Right lung (tissue), 5 donors: Measurements from ENCODE around the gene ARID5B. TPM values are rescaled to one million over a fixed set of nuclear protein-coding genes. Genes with fewer than 3 reads are reported as not detected.

Source experiments
- DNase-seq, 2 donors: peaks; one replicate each; pipeline ENCODE4 v3.0.0-alpha.2; 2013
- polyA plus RNA-seq, 5 donors: library from polyadenylated mRNA; unstranded; fragments of 120-200 nt; gene quantifications; one replicate each; pipeline versions ENCODE4 v1.2.1 to v1.2.3, GENCODE V29; 2013; ENCODE audit warnings: inconsistent platforms in 1 of 5, low replicate concordance in 1 of 5; ENCODE audit not compliant: insufficient read length in 5 of 5, insufficient read depth in 1 of 5

Gene ARID5B
- polyA plus RNA-seq, 5 donors, result 27.9 to 49.2 (median 43.8) TPM

DNA sequence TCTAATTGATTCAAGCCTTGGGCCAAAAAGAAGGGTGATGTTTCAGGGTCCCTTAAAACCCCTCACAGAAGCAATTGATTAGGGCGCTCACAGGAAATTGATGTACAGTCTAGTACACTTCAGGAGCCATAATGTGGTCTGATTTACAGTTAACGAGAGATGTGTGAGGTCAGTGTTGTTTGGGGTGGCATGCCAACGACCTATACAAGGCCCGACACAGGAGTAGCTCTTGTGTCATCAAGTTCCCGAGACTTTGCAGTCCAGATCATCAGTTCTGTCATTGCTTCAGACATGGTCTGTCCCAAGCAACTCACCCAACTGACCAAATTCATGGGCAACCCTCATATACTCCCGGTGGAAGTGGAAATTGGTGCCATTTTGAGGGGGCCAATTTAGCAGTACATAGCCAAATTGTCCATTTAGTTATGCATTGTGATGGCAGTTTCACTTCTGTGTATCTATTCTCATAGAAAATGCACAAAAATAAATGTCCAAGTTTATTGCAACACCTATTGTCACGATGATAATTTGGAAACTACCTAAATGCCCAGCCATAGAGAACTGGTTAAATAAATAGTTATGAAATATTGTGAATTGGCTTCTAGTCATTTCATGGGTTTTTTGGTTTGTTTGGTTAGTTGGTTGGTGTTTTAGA lies 18.0 kb upstream of the ARID5B start:
- no peak for DNase-seq

DNA sequence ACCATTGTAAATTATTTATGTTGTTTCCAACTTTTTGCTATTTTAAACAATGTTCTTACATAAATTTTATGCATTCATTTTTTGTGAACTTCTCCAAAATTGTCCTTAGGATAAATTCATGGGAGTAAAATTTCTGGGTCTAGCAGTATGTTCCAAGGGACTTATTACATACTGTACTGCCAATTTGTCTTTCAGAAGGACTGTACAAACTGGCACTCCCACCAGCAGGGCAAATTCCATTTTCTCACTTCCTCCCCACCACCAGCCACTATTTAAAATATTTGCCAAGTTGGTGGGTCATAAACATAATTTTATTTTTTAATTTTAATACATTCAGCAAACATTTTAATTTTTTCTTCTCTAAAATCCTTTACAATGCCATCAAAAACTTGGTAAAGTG lies 13.7 kb upstream of the ARID5B start:
- no peak for DNase-seq

DNA sequence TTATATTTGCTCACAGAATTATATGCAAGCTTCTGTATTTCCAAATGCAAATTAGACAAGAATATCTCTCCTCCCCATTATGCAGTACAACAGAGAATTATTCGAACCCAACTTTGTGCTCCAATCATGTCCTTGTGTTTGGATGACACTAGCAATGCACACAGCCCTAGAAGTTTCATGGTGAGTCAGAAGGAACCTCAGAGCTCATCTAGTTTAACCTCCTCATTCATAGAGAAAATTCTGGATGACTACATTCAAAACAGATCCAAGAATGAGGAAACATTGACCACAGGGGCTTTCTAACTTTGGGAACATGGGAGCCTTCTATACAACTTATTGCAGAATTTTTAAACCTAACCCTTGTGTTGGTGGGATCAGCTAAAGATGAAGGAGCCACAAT lies 12.8 kb upstream of the ARID5B start:
- DNase-seq, result no peak

DNA sequence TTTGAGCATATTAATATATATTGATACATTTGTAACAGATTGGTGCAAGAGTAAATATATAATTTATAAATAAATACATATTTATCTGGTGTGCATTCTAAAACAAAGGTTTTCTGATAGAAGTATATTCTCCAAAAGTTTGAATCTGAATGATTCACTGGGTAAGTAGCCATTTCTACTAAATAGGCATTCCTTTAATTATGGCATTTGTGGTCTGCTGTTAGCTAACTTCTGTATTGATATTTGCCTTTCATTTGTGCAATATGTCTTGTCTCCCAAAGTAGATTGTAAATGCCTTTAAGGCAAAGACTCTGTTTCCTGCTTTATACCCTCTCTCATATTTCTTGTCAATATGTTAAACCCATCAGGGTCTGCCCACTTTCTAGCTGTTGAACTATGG lies 11.1 kb upstream of the ARID5B start:
- DNase-seq, result no peak

DNA sequence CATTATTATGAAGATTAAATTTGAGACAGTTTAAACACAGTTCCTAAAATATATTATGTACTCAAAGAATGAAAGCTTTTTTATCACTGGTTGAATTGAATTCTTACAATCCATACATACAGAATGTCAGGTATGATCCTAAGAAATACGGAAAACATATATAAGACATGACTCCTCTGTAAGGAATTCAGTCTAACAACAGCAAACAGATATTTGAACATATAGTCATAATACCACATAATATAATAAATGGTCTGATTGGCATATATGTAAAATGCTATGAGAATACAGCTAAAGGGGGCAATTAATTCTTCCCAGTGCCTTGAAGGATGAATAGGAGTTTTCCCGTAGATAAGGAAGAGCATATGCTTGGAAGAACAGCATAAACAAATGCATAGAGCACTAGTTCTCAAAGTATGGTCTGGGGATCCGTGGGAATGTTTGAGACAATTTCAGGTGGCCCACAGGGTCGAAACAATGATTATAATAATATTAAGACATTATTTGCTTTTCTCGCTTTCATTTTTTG lies 10.6 kb upstream of the ARID5B start:
- DNase-seq, result no peak

DNA sequence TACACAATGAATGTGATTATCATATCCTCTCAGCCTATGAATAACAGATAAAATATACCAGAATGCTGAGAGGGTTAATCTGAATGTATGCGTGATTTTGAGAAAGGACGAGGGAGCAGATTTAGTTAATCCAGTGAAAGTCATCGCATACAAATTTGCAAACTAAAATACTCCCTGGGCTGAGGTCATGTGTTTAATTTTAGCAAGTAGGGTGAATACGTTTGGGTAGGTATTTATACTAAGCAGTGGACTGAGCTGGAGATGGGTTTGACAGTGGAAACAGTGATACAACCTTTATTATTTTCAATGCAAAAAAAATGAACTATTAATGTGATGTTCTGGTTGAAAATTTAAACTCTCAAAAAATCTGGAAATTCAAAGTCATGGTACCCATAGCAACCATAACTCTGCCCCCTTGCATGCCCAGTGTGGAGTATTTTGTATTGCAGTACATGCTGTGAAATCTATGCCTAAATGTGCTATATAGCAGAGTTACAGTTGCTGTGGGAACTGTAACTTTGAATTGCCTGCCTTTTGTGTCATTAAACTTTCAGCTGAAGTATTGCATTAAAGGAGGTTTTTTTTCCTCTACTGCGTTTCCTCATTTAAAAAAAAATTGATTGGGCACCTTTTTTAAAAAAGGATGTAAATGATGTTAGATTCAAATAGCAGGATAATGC lies 9.5 kb upstream of the ARID5B start:
- DNase-seq, result no peak

DNA sequence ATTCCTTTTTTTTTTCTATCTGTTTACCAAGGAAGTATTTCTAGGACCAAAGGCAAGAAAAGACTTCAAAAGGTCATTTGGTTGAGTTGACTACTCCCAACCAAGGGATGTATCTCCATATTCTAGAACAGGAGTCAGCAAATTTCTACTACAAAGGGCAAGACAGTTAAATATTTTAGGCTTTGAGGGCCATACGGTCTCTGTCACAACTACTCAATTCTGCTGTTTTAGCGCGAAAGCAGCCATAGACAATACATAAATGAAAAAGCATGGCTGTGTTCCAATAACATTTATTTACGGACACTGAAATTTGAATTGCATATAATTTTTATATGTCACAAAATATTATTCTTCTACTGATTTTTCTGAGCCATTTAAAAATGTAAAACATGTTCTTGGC lies 8.5 kb upstream of the ARID5B start:
- no peak for DNase-seq

DNA sequence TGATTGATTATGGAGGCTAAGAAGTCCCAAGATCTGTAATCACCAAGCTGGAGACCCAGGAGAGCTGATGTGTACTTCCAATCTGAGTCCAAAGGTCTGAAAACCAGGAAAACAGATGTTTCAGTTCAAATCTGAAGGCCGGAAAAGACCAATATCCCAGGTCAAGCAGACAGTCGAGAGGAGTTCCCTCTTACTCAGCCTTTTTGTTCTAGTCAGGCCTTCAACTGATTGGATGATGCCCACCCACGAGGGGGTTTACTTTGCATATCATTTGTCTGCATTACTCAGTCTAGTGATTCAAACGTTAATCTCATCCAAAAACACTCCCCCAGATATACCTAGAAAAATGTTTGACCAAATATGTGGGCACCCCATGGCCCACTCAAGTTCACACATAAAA lies 7.4 kb upstream of the ARID5B start:
- no peak for DNase-seq

DNA sequence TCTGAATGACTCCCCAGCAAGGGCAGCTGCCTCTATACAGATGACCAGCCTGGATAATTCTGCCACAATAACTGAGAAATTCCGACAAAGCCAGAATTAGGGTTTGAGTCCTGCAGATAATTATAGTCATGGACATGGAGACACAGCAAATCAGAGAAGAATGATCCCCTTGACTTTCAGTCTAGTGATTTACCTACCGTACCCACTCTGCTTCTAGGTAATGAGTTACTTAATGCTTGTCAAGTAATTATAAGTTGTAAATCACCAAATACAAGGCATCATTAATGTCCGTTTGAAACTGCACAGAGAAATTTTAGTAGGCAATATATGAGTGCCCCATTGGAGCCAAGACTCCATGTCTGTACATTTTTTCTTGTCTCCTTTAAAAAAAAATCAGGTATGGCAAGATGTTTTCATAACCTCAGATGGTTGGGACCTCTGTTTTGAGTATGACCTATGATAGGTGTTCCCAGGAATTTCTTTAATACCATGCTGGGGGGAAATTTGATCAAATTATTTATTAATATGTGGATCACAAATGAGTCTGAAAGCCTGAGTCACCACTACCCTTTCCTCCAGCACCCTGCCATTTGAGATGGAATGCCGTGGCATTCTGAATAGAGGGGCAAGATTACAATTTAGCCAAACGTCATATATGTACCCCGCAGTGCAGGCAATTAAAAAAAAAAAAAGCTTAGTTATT lies 5.5 kb upstream of the ARID5B start:
- no peak for DNase-seq

DNA sequence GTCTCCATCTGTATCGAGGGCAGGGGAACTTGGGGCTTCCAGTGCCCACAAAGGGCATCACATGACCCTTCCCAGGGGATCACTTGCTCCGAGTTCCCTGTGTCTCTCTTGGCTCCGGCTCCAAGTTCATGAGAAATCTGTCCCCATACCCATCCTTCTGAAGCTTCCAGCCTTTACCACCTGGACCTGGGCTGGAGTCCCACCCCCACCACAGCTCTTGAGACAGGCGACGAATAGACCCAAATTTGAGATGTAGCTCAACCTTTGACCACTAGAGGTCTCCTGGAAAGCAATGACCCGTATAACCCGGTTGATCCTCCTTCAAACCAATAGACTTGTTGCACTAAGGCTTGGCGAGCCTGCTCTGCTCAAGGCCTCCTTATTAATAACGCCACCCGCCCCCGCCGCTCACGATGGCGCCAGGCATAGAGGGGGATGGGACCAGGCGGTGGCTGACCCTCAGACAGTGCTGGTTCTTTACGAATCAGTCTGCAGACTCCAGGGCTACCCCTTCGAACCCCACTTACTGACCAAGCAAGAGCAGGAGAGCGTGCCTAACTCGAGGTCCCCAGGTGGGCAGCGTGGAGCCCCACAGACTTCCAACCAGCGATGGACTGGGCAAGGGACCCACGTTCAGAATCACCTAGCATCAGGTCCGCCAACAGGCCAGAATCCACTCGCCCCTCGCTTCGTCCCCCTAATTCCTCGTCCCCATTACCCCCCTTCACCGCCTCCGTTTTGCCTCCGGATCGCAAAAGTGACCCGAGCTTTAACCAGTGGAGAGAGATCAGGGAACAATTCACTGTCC lies 4.4 kb upstream of the ARID5B start:
- peak; percentile 67 to 68 for DNase-seq

DNA sequence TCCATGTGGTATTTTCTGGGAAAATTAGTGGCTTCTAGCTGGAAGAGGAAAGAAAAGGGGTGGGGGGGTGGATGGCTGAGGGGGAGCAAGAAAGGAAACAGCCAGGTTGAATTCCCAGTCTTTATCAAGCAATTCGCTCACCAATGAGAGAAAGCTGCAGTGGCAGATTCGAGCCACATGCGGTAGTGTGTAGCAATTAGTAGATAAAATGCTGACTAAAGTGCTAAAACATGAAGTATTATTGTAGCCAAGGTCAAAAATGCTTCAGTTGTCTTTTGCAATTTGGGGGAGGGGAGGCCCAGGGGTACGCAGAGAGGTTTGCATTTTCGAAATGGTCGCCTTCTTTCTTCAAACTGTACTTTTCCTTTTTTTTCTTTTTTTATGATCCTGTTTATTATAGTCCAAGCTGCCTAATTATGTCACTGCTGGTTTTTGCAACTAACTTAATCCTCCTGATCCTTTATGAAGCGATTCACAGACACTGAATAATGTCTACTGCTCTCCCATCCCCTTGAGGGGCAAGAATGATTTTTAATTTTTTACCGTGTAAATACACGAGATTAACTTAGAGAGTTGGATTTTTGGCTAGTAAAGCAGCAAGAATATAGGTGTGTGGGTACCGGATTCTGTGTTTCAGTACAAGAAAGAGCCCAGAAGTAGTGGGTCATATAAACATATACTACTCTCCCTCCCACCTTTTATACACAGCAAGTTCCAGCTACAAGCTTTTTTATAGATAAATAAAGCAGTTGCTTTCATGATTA lies 3.6 kb upstream of the ARID5B start:
- peak; percentile 51 to 67 for DNase-seq

DNA sequence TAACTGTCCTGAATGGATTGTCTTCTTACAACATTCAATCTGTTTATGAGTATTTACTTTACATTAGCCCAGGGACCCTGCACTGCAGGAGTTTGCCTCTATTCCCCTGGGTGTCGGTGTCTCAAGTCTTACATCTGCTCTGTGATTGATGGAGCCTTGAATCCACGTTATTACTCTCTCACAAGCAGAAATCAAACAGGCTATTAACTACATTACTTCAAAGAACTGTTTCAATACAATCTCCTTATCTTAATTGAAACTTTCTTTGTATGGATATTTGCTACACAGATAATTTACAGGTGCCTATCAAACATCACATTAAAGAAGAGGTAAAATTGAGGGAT lies 3.1 kb upstream of the ARID5B start:
- DNase-seq, result no peak

DNA sequence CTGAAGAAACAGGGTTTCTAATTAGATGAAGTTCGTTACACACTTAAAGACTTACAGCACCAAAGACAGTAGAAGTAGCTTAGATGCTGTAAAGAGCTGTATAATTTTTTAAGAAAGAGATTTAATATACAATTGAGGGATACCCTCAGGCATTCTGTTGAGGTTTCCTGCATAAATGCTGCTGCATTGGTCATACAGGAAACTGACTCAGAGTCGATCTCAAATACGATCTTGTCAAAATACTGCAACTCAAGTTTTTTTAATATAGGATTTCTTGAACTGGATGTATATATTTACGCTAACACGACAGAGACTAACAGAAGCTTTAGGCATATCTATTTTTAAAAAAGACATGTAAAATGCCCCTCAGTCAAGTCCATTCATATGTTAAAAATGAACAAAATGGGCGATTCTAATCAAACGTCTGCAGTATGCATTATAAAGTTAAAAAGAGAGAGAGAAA lies 2.4 kb upstream of the ARID5B start:
- DNase-seq, result no peak

DNA sequence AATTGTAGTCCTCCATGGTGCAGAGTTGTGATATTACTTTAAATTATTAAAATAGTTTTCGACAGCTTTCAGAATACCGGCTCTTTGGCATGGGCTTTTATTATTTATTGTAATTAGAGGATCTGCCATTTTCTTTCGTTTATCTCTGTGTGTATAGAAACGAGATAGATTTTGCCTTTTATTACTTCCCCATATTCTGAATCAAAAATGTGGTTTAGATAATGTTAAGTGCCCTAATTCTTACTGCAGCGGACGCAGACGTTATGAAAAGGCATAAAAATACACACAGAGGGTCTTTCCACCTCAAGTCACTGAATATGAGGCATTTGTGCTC lies 1.9 kb upstream of the ARID5B start:
- DNase-seq, result no peak

DNA sequence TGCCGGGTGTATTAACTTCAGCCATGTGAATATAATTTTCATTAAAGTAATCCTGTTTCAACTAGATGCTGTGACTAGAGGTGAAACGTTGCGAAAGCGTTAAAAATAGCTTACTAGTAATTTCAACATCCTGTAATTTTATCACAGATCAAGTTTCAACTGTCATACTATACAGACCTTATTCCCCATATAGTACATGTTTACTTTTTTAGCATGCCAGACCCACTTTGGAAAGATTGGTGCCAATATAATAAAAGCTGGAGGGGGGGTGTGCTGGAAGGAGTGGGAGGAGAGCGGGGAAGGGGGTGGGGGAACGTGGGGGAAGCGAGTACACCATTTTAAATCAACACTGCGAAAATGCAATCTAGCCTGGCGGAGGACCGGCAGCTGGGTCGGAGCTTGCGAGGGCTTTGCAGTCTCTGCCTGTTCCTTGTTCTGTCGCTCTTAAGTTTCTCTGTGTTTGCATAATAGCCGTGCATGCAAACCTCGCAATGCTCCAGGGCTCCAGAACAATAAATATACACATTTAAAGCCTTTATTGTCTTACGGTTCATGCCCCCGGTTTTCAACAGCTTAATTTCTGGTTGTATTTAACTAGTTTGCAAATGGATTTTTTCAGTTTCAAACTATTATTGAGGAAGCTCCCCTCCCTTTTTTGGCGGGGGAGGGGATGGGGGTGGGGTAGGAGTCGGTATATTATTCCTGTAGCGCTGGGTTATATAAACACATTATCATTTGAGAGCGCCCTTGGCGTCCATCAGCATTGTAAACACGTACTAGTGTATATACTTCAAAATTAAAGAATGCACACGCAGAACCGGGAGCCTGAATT lies 1.3 kb upstream of the ARID5B start:
- peak; percentile 57 to 71 for DNase-seq

DNA sequence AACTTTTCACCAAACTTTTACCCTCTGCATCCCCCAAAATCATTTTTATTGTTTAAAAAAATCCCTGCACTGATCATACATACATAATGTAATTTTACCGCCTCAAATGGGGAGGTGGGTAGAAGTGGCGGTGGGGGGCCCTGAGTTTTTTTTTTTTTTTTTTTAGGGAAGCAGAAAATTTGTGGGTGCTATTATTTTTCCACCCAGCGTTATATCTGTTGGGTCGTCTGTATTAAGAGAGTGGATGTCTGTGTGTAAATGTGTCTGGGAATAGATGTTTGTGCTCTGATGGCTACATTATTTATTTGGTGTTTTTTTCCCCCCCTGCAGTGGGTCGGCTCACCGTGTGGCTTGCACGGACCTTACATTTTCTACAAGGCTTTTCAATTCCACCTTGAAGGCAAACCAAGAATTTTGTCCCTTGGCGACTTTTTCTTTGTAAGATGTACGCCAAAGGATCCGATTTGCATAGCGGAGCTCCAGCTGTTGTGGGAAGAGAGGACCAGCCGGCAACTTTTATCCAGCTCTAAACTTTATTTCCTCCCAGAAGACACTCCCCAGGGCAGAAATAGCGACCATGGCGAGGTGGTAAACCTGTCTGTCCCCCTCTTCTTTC lies 438 bp downstream of the ARID5B start:
- no peak for DNase-seq

DNA sequence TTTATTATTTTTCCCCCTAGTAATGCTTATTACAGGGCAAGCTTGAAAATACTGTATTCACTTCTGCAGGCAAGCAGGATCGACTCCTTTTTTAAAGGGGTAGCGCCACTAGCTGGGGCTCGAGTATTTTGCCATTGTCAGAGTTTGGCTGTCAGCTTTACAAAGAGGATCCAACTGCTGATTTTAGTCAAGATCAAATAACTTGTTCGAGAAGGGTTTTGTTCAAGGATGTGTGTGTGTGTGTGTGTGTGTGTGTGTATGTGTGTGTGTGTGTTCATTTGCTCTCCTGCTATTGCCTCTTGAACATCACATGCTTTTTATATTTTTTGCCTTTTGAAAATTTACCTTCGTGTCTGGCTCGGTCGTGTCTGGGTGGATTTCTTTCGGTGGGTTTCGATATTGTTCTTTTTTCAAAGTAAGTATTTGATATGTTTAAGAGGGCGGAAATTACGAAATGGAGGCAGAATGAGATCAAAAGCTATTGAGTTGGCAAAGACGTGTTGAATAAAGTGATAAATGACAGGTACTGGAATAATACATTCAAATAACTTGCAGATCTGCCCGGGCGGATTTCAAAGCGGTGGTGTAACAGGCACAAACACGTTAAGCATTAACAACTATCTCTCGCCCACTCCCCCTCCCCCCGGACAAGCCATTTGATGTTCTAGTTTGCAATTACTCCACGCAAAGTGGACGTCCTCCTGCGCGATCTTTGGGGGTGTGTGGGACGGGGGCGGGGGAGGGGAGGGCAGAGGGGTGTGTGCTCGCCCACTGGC lies 1.1 kb downstream of the ARID5B start:
- peak; percentile 79 to 80 for DNase-seq

DNA sequence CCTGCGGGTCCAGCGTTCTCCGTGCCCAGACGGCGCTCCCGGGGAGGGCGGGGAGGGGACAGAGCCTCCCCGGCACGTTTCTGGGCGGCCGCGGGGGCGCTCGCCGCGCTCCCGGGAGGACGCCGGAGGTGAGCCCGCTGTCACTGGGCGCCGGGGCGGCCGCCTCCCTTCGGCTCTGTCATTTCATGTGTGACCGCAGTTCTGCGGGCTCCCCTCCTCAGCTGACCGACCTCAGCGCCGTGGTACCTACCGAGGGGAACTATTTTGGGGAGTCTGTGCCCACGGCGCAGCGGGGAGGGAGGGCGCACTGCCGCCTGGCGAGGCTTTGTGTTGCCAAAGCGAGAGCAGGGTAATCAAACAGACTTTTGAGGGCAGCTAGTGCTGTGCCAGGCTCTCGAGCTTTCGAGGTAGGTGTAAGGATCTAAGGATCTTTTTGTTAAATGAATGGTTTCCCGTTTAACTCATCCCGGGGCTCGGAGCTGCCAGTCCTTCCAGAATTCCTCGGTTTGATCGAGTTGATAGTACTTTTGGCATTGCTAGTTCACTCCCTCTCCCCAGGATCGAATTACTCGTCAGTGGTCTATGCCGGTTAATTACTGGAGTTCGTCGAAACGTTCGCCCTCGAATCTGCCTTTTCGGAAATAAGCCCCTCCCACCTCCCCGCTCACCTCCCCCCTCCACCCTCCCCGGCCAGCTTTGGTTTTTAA lies 1.9 kb downstream of the ARID5B start:
- DNase-seq, result peak; percentile 66 to 71

DNA sequence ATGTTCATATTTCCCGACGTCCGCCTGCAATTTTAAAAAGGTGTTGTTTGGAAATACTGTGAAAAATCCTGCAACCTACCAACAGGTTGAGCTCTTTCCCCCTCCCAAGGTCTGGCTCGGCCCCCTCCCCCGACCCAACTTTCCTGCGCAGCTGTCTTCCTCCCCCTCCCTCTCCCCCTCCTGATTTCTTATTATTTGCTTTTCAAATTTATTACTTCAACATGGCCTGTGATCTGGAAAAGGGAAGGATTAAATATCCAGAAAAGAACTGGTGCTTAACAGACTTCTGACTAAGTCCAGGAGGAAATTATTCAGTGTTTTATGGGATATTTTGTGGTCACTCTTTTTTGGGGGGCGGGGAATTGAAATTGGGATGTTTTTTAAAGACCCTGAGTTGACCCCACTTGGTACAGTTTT lies 2.4 kb downstream of the ARID5B start:
- DNase-seq, result no peak
